ENCODE data around the gene STON1. TPM values are rescaled to one million over a fixed set of nuclear protein-coding genes. Genes with fewer than 3 reads are reported as not detected.

Gene STON1
- total and polyA plus RNA-seq, 2 donors (not counting 3 experiments of a cell fraction or from before 2014, with no cell fraction given): 6.3 to 12.1 TPM

DNA sequence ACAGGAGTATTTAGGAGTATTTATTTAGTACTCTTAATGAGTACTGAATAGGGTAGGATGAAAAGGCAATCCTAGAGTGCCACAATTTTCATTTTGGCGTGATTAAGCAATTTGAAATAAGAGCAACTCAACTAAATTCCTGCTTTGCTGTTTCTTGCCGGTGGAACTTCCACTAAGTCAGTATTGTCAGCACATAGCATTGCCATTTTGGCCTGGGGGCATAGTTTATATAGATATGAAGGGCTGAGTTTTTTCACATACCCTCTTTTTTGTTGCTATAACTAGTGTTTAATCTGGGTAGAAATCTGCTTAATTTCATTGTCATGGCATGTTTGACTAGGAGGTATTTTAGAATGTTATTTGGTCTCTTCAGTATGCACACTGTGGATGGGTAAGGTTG is 89.6 kb downstream of the STON1 start:
- H3K27ac ChIP-seq (ENCODE audit: insufficient read depth, low read depth, low read length): no peak overlapping the region
- H4K20me1 ChIP-seq (replicated peaks; ENCODE audit: control insufficient read depth, extremely low read depth, insufficient read depth, low read length): no peaks in the 10 kb centered on the region
- no TSS peak for BruUV-seq (replicated peaks)
- intact Hi-C loops (cut with micrococcal nuclease): no loop called here
- no peaks in the 10 kb centered on the region for H3K27me3 ChIP-seq (ENCODE audit: control insufficient read depth in 2 of 2, insufficient read depth in 2 of 2, low read length in 2 of 2)
- H3K9me3 ChIP-seq (replicated peaks; ENCODE audit: control insufficient read depth, insufficient read depth, low read length): no peaks in the 10 kb centered on the region
- ChIA-PET CTCF (interaction anchor here (0.8 to 1.2 kb wide), 2 partner anchors 9 to 19 kb away, joined by 3 to 4 read pairs; no protein-coding TSS in a partner anchor), POLR2A (no interaction called here)
- H3K79me2 ChIP-seq (ENCODE audit: control insufficient read depth, insufficient read depth, low read length): no peaks in the 10 kb centered on the region
- TF ChIP-seq MYC (IDR thresholded peaks at IDR 0.05; ENCODE audit: low read depth, low read length) (no peak), GATA2 (IDR thresholded peaks at IDR 0.05; ENCODE audit: insufficient read depth, insufficient read length, low read depth, low read length) (no peak), JUN (IDR thresholded peaks at IDR 0.05; ENCODE audit: borderline replicate concordance, insufficient read depth, insufficient read length, low read depth) (no peak), FOS (IDR thresholded peaks at IDR 0.05; ENCODE audit: borderline replicate concordance, insufficient read depth, low read length) (no peak), EZH2 (IDR thresholded peaks at IDR 0.05; ENCODE audit: borderline replicate concordance, low read depth, low read length, severe bottlenecking) (no peak), POLR2AphosphoS5 (IDR thresholded peaks at IDR 0.05; ENCODE audit: insufficient read depth, low read depth, low read length) (no peak), POLR2A (IDR thresholded peaks at IDR 0.05; ENCODE audit: low read depth, low read length) (no peak)
- TF ChIP-seq, protein P1, sequence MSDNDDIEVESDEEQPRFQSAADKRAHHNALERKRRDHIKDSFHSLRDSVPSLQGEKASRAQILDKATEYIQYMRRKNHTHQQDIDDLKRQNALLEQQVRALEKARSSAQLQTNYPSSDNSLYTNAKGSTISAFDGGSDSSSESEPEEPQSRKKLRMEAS (IDR thresholded peaks at IDR 0.05; ENCODE audit: insufficient read depth, insufficient read length): no peak
- TF ChIP-seq, protein P2, sequence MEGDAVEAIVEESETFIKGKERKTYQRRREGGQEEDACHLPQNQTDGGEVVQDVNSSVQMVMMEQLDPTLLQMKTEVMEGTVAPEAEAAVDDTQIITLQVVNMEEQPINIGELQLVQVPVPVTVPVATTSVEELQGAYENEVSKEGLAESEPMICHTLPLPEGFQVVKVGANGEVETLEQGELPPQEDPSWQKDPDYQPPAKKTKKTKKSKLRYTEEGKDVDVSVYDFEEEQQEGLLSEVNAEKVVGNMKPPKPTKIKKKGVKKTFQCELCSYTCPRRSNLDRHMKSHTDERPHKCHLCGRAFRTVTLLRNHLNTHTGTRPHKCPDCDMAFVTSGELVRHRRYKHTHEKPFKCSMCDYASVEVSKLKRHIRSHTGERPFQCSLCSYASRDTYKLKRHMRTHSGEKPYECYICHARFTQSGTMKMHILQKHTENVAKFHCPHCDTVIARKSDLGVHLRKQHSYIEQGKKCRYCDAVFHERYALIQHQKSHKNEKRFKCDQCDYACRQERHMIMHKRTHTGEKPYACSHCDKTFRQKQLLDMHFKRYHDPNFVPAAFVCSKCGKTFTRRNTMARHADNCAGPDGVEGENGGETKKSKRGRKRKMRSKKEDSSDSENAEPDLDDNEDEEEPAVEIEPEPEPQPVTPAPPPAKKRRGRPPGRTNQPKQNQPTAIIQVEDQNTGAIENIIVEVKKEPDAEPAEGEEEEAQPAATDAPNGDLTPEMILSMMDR (IDR thresholded peaks at IDR 0.05; ENCODE audit: extremely low read depth in 1 of 2, insufficient read depth in 1 of 2, low read depth in 1 of 2, low read length in 2 of 2): no peak
- no peaks in the 10 kb centered on the region for H3K9me1 ChIP-seq (replicated peaks; ENCODE audit: control insufficient read depth, extremely low read depth, insufficient read depth, low read length)
- DNase-seq (ENCODE audit: low read depth, low spot score) (no peak), FAIRE-seq (no peak)
- H3K4me1 ChIP-seq (ENCODE audit: control insufficient read depth, extremely low read depth, insufficient read depth, low read length): no peaks in the 10 kb centered on the region
- H3K4me3 ChIP-seq (replicated peaks in 1 of 3; ENCODE audit: insufficient read depth in 1 of 3, low read depth in 1 of 3, low read length in 3 of 3): no peak overlapping the region
- dilution Hi-C loops (cut with MboI; ENCODE audit: extremely low pct_ligation_motif_present, low sequenced_read_pairs): no loop called here
- no peak overlapping the region for H2AFZ ChIP-seq (ENCODE audit: low read depth, low read length)
- H3K9ac ChIP-seq (replicated peaks; ENCODE audit: extremely low read depth, insufficient read depth, low read length): no peak overlapping the region
- H3K4me2 ChIP-seq (ENCODE audit: insufficient read depth, low read length): no peak overlapping the region
- no peaks in the 10 kb centered on the region for H3K36me3 ChIP-seq (ENCODE audit: control insufficient read depth in 2 of 2, extremely low read depth in 1 of 2, insufficient read depth in 2 of 2, low read length in 2 of 2)

All from endothelial cell of umbilical vein (primary cell).